NK-92 (cell line): ENCODE results near the gene TFEB.

Experiments used
- DNase-seq: peaks from one replicate; lab custom pipeline; 2025; ENCODE audit not compliant: unreplicated experiment; lab: John Stamatoyannopoulos, UW

Gene TFEB

GRCh38 chr6:41691426-41692079, 43.9 kb downstream of the TFEB start:
- DNase-seq, result no peak

- no peak for DNase-seq
Observed at GRCh38 chr6:41690541-41691330, 44.7 kb downstream of the TFEB start.

GRCh38 chr6:41689171-41690008, 46.0 kb downstream of the TFEB start:
- no peak for DNase-seq

- DNase-seq, result no peak
Observed at GRCh38 chr6:41688256-41688965, 47.0 kb downstream of the TFEB start.

- no peak for DNase-seq
Observed at GRCh38 chr6:41687501-41688175, 47.8 kb downstream of the TFEB start.

- no peak for DNase-seq
Observed at GRCh38 chr6:41685641-41686380, 49.6 kb downstream of the TFEB start.

GRCh38 chr6:41684311-41685180, 50.9 kb downstream of the TFEB start:
- DNase-seq, result no peak

GRCh38 chr6:41683523-41684310, 51.7 kb downstream of the TFEB start:
- no peak for DNase-seq

GRCh38 chr6:41683273-41683522, 52.2 kb downstream of the TFEB start:
- DNase-seq, result no peak

GRCh38 chr6:41682497-41683272, 52.7 kb downstream of the TFEB start:
- DNase-seq, result no peak

GRCh38 chr6:41682056-41682477, 53.3 kb downstream of the TFEB start:
- DNase-seq, result no peak

- DNase-seq, result no peak
Observed at GRCh38 chr6:41680182-41680965, 55.0 kb downstream of the TFEB start.

- DNase-seq, result no peak
Observed at GRCh38 chr6:41679696-41680095, 55.7 kb downstream of the TFEB start.

GRCh38 chr6:41678511-41679084, 56.8 kb downstream of the TFEB start:
- DNase-seq, result no peak

GRCh38 chr6:41677124-41677921, 58.1 kb downstream of the TFEB start:
- no peak for DNase-seq

- DNase-seq, result no peak
Observed at GRCh38 chr6:41676431-41676830, 59.0 kb downstream of the TFEB start.
